B cell (primary cell): ENCODE data around the gene CWC25. TPM values are rescaled to one million over a fixed set of nuclear protein-coding genes. Genes with fewer than 3 reads are reported as not detected.

ENCODE experiments used
- ATAC-seq: fragments of 200-7000 bp; cut with Tn5 transposase; one replicate; pipeline ENCODE4 v1.10.0; 2021; ENCODE audit warnings: low read depth, mild to moderate bottlenecking, moderate number of reproducible peaks, moderate library complexity
- CTCF ChIA-PET: fragments of 350-600 bp; sonication (Branson Sonifier 250); formaldehyde crosslinking; loops from one replicate; lab custom pipeline; 2021; ENCODE audit warnings: antibody characterized with exemption, inconsistent platforms; lab: Charles Lee
- POLR2A ChIA-PET: fragments of 350-600 bp; sonication (Branson Sonifier 250); formaldehyde crosslinking; loops from one replicate; lab custom pipeline; 2021; ENCODE audit warnings: antibody characterized with exemption; lab: Charles Lee
- DNase-seq: peaks from one replicate; pipeline ENCODE4 v3.0.0; 2013
- H2AFZ ChIP-seq: 2 replicates; pipeline ENCODE4 v1.6.1; 2012; ENCODE audit warnings: mild to moderate bottlenecking, low read depth, low read length; ENCODE audit not compliant: insufficient read depth, poor library complexity, severe bottlenecking
- H3K27ac ChIP-seq, 2 donors: 1 replicate in 1 of 2; 2 replicates in 1 of 2; pipeline ENCODE4 v1.5.1; 2012 to 2013; ENCODE audit warnings: low read length in 2 of 2, mild to moderate bottlenecking in 2 of 2, moderate library complexity in 1 of 2
- H3K27me3 ChIP-seq, 4 experiments: fragments of 200-600 bp in 1 of 4; sonication (generic) in 1 of 4; replicated peaks in 1 of 4; 1 replicate in 2 of 4; 2 replicates in 2 of 4; pipeline versions ENCODE4 v1.6.1 to v1.7.0; 2013 to 2016; ENCODE audit warnings: low read length in 3 of 4, mild to moderate bottlenecking in 2 of 4, mixed read lengths in 1 of 4, moderate library complexity in 1 of 4; ENCODE audit not compliant: insufficient read depth in 4 of 4, control insufficient read depth in 3 of 4; ENCODE audit errors: control extremely low read depth in 1 of 4
- H3K36me3 ChIP-seq, 2 experiments: replicated peaks in 1 of 2; 1 replicate in 1 of 2; 2 replicates in 1 of 2; pipeline versions ENCODE4 v1.6.1 to v1.7.1; 2013; ENCODE audit warnings: low read length in 1 of 2; ENCODE audit not compliant: insufficient read depth in 2 of 2, control insufficient read depth in 1 of 2; ENCODE audit errors: control extremely low read depth in 1 of 2, extremely low read depth in 1 of 2
- H3K4me1 ChIP-seq, 2 donors: fragments of 200-600 bp in 1 of 2; sonication (generic) in 1 of 2; 1 replicate in 1 of 2; 2 replicates in 1 of 2; pipeline versions ENCODE4 v1.5.1 to v1.6.1; 2013 to 2017; ENCODE audit warnings: low read length in 2 of 2; ENCODE audit not compliant: control insufficient read depth in 2 of 2, insufficient read depth in 2 of 2
- H3K4me2 ChIP-seq: replicated peaks from 2 replicates; pipeline ENCODE3; 2012; ENCODE audit warnings: mild to moderate bottlenecking, low read depth, low read length; ENCODE audit not compliant: poor library complexity, severe bottlenecking
- H3K4me3 ChIP-seq, 5 experiments: fragments of 200-600 bp in 1 of 5; sonication (generic) in 1 of 5; 1 replicate in 3 of 5; 2 replicates in 2 of 5; pipeline versions ENCODE4 v1.5.1 to v1.7.0; 2011 to 2016; ENCODE audit warnings: low read length in 4 of 5, mild to moderate bottlenecking in 4 of 5, low read depth in 2 of 5, control low read depth in 1 of 5, moderate library complexity in 1 of 5; ENCODE audit not compliant: insufficient read depth in 1 of 5; ENCODE audit errors: control extremely low read depth in 1 of 5, extremely low read depth in 1 of 5
- H3K79me2 ChIP-seq: fragments of 200-600 bp; sonication (generic); one replicate; pipeline ENCODE4 v1.6.0; 2016; ENCODE audit warnings: low read length; ENCODE audit not compliant: control insufficient read depth, insufficient read depth
- H3K9ac ChIP-seq: fragments of 200-600 bp; sonication (generic); 2 replicates; pipeline ENCODE4 v1.6.1; 2017; ENCODE audit warnings: mild to moderate bottlenecking, low read length, moderate library complexity
- H3K9me3 ChIP-seq, 3 donors: one replicate each; pipeline versions ENCODE4 v1.6.1 to v1.7.1; 2013; ENCODE audit warnings: low read length in 2 of 3; ENCODE audit not compliant: control insufficient read depth in 2 of 3, insufficient read depth in 1 of 3; ENCODE audit errors: control extremely low read depth in 1 of 3
- H4K20me1 ChIP-seq: 2 replicates; pipeline ENCODE4 v1.6.0; 2012; ENCODE audit warnings: mild to moderate bottlenecking, low read length; ENCODE audit not compliant: insufficient read depth, control insufficient read depth, poor library complexity, severe bottlenecking
- H3K27ac Mint-ChIP-seq: one replicate; pipeline ENCODE4 v1.8.0; 2021; ENCODE audit warnings: mixed read lengths
- H3K27me3 Mint-ChIP-seq: one replicate; pipeline ENCODE4 v1.8.0; 2021; ENCODE audit warnings: mixed read lengths
- H3K4me1 Mint-ChIP-seq: one replicate; pipeline ENCODE4 v1.8.0; 2021; ENCODE audit warnings: mixed read lengths
- H3K4me3 Mint-ChIP-seq: one replicate; pipeline ENCODE4 v1.8.0; 2021; ENCODE audit warnings: mixed read lengths
- H3K9me3 Mint-ChIP-seq: one replicate; pipeline ENCODE4 v1.8.0; 2022; ENCODE audit warnings: mixed read lengths; ENCODE audit not compliant: insufficient read depth
- CTCF ChIP-seq: fragments of 200-600 bp; IDR thresholded peaks from one replicate; pipeline ENCODE4 v1.8.0; 2022; ENCODE audit warnings: antibody characterized with exemption, mild to moderate bottlenecking
- EZH2 ChIP-seq: IDR thresholded peaks from 2 replicates; pipeline ENCODE4 v1.6.1; 2012; ENCODE audit warnings: borderline replicate concordance, low read depth, mild to moderate bottlenecking, moderate library complexity, low read length; ENCODE audit not compliant: insufficient read depth, poor library complexity, severe bottlenecking
- WGBS: methylation state at CpG from one replicate; pipeline ENCODE4 v1.1.5; 2013; ENCODE audit warnings: missing lambda C conversion rate; ENCODE audit not compliant: insufficient coverage; 5-methylcytosine and 5-hydroxymethylcytosine counted together
- intact Hi-C: fragments of 100-400 bp; cut with micrococcal nuclease; formaldehyde crosslinking; loops from one replicate; pipeline ENCODE4 v1.10.0; 2022
- polyA plus RNA-seq: library from polyadenylated mRNA; depleted of rRNA; stranded (reverse); fragments of >200 nt; gene quantifications from 2 replicates; pipeline ENCODE4 v1.2.3, GENCODE V29; 2012
- total RNA-seq, 2 donors: library from RNA; stranded (reverse); fragments of 120-200 nt in 1 of 2; gene quantifications; 1 replicate in 1 of 2; 2 replicates in 1 of 2; pipeline versions ENCODE4 v1.2.3 to v1.2.4, GENCODE V29; 2013 to 2022

Gene CWC25
- total and polyA plus RNA-seq, 2 donors (not counting 1 experiment from before 2014, with no cell fraction given): 39.3 to 40.8 TPM

GRCh38 chr17:38848939-38849605, 24.0 kb upstream of the CWC25 start:
- Histone ChIP-seq H3K4me2 (no peak overlapping the region), H2AFZ (no peak overlapping the region), H3K36me3 (peaks cover 20 to 58% of the 10 kb centered on the region in 2 experiments), H4K20me1 (peaks cover 25% of the 10 kb centered on the region), H3K79me2 (peaks cover 14% of the 10 kb centered on the region), H3K27me3 (no peaks in the 10 kb centered on the region), H3K27ac (no peak overlapping the region), H3K4me3 (no peak overlapping the region), H3K4me1 (peaks cover 19 to 21% of the 10 kb centered on the region in 2 donors), H3K9me3 (no peaks in the 10 kb centered on the region), H3K9ac (no peak overlapping the region)
- TF ChIP-seq EZH2 (no peak), CTCF (no peak)
- no peak overlapping the region for H3K27ac Mint-ChIP-seq
- no peak for ATAC-seq
- no peak overlapping the region for H3K4me3 Mint-ChIP-seq
- peaks cover 37% of the 10 kb centered on the region for H3K4me1 Mint-ChIP-seq
- no peaks in the 10 kb centered on the region for H3K9me3 Mint-ChIP-seq
- intact Hi-C loops: no loop called here
- ChIA-PET CTCF (interaction anchor here (1.3 kb wide), 1 partner anchor 24 kb away, joined by 6 read pairs; the partner anchor contains the start of gene CWC25), POLR2A (interaction anchor here (0.7 to 1.9 kb wide), 2 partner anchors 14 to 21 kb away, joined by 3 to 4 read pairs; partner anchors contain the start of gene LASP1)
- no peak for DNase-seq
- H3K27me3 Mint-ChIP-seq: no peaks in the 10 kb centered on the region
- WGBS: 97% methylated on average over 14 of the region's 16 CpGs

- H3K9me3 Mint-ChIP-seq: no peaks in the 10 kb centered on the region
- no peak overlapping the region for H3K27ac Mint-ChIP-seq
- no peaks in the 10 kb centered on the region for H3K9me3 ChIP-seq
- intact Hi-C loops: no loop called here
- no peak overlapping the region for H2AFZ ChIP-seq
- H3K4me2 ChIP-seq: no peak overlapping the region
- H3K27ac ChIP-seq: no peak overlapping the region
- H3K4me1 Mint-ChIP-seq: peaks cover 32% of the 10 kb centered on the region
- H3K4me3 Mint-ChIP-seq: no peak overlapping the region
- POLR2A ChIA-PET: interaction anchor here (1.9 kb wide), 1 partner anchor 21 kb away, joined by 4 read pairs; the partner anchor contains the start of gene LASP1
- H3K36me3 ChIP-seq: peaks cover 20 to 58% of the 10 kb centered on the region in 2 experiments
- TF ChIP-seq CTCF (no peak), EZH2 (no peak)
- H3K79me2 ChIP-seq: peaks cover 14% of the 10 kb centered on the region
- H3K9ac ChIP-seq: no peak overlapping the region
- ATAC-seq (no peak), DNase-seq (no peak)
- H3K4me3 ChIP-seq: no peak overlapping the region
- CTCF ChIA-PET: interaction anchor here (0.6 to 1.3 kb wide), 2 partner anchors 20 to 23 kb away, joined by 3 to 6 read pairs; partner anchors contain the start of gene CWC25
- H3K27me3 ChIP-seq: no peaks in the 10 kb centered on the region
- peaks cover 19 to 20% of the 10 kb centered on the region in 2 donors for H3K4me1 ChIP-seq
- peaks cover 25% of the 10 kb centered on the region for H4K20me1 ChIP-seq
- no CpG with 5 or more reads among the region's 1 CpG for WGBS
- H3K27me3 Mint-ChIP-seq: no peaks in the 10 kb centered on the region
Observed at GRCh38 chr17:38848557-38848891, 23.4 kb upstream of the CWC25 start.
